Fibroblast of the conjunctiva (primary cell): ENCODE measurements around the gene RASA1.
A peak's percentile ranks its signal among the peaks of the same experiment; 100 is the strongest.

Experiments used
- DNase-seq: peaks from one replicate; pipeline ENCODE4 v3.0.0-alpha.2; 2010; ENCODE audit warnings: low read depth

RASA1 gene

DNA sequence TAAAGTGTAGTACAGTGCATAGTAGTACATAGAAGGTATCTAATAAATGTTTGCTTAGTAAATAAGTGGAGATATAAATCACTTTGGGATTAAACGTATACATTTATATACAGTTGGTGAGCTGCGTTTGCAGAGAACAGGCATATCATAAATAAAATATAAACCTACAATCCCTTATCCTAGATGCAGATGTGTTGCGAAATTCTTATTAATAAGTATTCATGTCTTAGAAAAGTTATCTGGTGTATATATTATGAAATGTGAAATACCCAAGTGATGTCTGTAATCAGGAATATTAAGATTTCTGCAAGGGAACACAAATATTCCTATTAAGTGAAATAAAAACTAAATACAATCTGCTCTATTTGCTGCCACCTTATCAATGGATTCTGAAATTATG lies 136.2 kb downstream of the RASA1 start:
- no peak for DNase-seq

DNA sequence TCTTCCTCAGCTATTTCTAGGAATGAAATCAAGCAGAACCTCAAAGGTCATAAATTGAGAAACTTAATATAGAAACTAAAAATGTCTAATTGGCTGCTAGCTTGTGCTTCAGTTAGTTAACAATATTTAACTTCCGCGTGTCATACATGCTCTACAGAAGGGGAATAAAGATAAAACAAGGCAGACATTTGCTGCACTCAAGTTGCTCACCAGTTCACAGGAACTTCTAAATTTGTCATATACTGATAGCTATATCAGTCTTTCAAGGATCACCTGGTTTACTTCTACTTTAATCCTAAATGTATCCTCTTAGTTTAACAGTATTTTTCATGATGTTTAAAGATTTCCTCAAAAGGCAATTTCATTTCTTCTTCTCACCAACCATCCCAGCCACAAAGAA lies 136.7 kb downstream of the RASA1 start:
- DNase-seq: no peak

DNA sequence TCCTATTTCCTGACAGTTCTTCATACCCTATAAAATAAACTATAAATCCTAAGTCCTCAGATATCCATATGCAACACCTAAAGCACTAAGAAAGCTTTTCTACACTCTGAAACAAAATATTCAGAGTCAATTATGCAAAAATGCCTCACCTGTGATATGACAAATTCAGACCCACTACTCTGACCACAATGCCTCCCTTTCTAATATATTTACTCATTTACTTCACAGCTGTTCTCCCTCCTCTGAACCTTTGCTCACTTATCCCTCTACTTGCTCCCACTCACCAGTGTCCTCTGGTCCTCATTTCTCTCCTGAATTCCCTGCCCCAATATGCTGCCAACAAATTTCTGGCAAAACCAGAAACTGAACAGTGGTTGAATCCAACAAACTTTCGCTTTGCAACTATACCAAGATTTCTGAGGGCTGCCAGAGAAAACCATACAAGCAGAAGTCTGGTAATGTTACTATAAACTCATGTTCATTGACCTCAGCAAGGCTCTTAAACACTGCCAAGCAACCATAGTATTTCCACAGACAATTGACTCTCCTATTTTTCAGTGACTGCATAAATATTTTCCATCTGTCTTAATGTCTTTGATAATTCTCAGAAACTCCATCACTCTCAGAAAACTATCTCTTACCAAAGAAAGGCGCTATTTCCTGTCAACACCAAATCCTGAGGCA lies 137.9 kb downstream of the RASA1 start:
- no peak for DNase-seq

DNA sequence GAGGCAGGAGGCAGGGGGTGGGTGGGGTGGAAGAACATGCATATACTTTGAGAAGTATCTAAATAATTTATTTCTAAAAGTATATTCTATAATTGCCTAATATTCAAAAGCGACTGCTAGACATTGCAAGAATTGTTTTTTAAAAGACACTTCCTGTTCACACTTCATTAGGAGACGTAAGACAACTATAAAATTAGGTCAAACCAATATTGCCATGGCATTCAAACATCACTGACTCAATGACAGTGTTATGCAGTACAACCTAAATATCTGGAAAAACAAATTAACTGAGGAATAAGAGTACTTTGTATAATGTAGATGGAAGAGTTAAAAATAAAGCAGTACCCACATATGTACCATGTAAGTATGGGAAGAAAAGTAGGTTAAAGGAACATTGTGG lies 140.5 kb downstream of the RASA1 start:
- DNase-seq: no peak

DNA sequence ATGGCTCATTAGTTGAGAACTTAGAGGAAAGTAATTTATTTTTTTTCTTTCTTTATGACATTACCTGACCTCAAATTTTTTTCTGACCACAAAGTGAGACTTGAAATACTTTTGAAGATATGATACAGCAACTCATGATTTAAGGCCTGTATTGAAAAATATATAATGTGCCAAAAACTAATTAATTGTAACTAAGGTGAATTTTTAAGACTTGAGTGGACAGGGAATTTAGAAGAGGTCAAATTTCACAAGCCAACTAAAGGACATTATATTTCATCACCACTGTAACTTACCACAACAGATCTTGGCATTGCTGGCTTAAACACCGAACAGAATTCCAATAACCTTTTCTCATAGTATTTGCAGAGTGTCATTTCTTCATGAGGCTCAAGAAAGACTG lies 143.2 kb downstream of the RASA1 start:
- DNase-seq: peak; percentile 35

DNA sequence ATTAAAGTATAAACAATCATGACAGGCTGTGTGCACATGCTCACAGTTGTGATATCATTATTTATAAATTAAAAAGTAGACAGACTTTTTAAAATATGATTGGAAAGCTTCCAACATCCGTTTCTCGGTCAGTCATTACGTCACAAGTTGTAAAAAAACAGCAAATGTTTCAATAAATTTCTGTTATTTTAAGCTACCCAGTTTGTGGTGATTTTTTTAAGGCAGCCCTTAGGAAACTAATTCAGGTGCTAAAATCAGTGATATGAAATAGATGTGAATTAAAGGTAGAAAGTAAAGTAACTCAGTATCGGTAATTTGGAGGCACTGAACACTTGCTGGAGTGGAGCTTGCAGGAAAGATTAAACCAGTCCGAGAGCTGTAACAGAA lies 143.9 kb downstream of the RASA1 start:
- DNase-seq: no peak

DNA sequence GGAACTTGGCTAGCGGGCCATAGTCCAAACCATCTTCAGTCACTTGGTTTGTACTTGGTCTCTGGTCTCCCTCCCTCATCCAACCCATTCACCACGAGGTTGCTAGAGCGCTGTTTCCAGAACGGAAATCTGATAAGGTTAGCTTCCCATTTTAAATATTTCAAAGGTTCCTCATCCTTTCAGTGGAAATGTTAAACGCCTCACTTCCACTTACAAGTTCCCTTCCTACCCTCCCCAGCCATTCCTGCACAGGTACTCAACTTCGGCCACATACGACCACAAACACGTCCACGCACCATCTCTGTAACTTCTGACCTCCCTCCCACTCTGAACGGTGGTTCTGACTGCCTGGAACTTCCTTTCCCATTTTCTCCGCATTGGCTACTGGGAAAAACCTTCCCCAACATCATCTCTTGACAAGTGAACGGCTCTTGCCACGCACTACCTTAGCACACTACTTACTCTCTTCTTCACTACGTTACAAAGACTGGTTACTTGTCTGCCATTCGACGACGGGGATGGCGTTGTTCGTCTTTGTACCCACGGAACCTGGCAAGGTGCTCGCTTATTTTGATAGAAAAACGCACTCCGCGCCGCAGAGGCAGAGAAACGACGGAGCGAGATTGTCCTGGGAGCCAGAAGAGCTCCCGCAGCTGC lies 144.4 kb downstream of the RASA1 start:
- DNase-seq: no peak

DNA sequence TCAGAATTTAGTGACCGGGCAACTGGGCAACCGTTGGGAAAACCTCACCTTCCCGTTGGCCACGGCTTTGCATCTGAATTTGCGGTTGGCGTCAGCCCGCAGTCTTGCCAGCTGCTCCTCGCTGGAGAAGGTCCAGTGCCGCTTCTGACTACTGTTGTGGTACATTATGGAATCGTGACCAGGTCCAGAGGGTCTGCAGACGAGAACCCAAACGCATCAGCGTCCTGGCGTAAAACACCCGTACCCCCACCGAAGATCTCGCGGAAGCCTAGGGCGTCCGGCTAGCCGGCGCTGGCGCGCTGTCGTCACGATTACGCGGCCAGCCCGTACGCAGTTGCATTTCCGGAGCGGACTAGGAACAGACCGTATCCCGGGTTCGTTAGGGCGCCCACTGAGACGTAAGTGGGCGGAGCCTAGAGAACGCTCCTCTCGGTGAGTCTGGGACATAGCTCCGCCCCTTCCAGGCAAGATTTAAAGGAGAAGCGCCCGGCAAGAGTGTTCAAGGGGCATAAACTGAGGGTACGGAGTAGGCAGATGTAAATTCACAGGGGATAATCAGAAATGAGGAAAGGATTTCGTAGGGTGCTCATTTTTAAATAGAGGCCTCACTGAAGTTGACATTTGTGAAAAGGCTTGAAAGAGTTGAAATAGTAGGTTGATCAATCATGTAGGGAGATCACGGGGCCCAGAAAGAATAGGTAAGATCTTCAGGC lies 145.1 kb downstream of the RASA1 start, which contains the start of gene CCNH:
Gene CCNH (minus strand): TSS at position 301 of the 713 bp plus-strand sequence. CDS start 136 bp downstream, at position 165.
- peak; percentile 97 for DNase-seq

DNA sequence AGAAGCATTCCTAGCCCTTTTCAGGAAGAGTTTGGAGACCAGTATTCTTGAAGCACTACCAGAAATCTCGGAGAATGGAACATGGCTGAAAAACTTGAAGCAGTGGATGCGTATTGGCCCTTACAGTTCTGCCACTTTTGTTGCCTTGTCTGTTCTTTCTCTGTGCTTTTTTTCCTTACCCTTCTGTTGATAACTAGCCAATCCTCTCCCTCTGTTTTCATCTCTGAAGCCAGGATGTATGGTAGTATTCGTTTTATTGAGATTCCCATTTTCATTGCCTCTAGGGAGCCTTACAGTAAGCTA lies 145.6 kb downstream of the RASA1 start:
- no peak for DNase-seq

DNA sequence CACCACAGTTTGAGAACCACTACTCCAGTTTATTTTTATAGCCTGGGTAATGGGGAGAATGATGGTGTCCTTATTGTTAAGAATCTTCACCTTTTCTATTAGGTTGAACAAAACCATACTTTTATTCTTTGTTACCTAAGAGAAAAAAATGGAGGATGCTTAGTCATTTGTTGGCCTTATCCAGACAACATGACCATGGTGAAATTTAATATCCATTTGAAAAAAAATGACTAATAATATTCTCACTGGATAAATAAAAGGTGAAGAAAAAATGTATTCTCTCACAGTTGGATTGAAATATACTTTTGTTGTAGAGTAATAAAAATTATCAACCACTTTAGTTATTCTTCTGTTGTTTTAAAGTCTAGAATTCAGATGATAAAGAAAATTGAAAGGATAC lies 150.8 kb downstream of the RASA1 start:
- DNase-seq: no peak

DNA sequence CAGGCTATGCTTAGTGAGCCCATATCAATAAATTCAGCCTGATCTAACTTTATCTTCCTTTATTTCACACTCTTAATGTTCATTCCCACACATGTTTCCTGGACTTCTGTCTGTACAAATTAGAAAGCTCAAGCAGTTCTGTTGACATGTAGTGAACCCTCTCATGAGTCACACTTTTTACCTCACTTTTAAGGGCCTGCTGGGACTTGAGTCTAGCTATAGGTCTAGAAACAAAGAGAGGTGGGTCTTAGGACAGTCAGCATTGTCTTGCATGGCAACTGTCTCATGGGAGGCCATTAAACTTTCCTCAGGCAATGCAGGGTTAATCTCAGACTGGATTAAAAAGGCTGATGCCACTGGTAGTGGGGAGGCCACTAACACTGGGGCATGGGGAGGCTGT lies 153.6 kb downstream of the RASA1 start:
- DNase-seq: no peak

DNA sequence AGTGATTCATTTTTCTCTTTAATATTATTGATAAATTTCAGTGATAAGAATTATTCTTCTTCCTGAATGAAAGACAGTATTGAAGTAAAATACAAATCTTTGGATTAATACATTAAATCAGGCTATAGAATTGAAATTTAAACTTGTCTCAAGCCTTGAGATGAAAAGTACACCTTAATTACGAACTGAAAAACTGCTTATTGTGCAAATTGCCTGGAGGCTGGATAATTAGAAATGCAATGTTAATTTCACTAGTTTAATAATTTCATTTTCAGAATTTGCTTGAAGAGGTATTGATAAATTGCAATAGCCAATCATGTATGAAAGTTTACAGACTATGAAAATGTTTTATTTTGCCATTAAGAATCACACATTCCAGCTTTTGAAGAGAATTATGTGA lies 156.1 kb downstream of the RASA1 start:
- DNase-seq: no peak

DNA sequence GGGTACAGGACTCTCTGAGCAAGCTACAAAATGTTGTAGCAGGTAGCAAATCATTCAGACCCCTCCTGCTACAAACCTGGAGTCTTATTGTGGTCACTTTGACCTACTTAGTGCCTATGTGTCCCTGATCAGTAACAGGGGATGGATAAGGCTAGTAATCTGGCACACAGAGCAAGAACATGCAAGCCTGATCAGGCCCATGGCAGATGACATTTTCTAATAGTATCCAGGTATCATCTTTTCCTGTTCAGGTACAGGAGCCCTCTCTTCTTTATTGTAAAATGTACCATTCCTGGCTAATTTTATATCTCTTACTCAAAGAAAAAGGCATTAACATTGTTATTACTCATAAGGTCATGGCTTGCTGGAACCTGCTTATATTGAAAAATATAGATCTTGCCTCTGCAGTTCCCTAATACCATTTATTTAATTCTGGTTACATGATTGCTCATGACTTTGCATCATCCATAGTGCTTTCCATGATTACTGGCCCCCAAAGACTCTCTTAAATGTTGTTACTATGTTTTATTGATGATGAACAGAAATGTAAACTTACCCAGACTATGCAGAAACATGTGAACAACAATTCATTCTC lies 163.3 kb downstream of the RASA1 start:
- no peak for DNase-seq

DNA sequence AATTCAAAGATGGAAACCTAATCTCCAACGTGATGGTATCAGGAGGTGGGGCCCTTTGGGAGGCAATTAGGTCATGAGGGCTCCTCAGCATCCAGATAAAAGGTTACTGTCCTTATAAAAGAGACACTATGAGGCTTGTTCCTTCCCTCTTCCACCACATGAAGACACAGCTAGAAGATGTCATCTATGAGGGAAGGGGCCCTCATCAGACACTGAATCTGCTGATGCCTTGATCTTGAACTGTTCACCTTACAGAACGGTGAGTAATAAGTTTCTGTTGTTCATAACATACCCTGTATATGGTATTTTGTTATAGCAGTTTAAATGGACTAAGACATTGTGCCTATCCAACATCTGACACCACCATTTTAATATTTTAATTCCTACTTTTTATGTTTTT lies 164.8 kb downstream of the RASA1 start:
- DNase-seq: no peak

DNA sequence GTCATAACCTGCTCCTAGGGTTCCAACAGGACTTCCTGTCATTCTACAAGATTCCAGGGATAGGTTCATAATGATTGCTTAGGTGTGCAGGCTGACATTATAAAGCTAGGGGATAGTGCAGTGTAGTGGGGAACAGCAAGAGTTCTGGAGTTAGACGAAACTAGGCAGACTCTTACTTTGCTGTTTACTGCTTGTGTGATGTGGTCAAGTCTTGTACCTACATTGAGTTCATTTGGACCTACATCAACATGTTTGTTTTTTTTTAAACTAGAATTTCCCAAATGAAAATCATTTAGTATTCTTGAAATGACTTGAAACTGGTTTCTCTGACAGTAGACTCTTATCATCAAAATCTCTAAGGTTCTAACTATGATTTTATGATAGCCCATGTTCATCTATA lies 166.3 kb downstream of the RASA1 start:
- no peak for DNase-seq

DNA sequence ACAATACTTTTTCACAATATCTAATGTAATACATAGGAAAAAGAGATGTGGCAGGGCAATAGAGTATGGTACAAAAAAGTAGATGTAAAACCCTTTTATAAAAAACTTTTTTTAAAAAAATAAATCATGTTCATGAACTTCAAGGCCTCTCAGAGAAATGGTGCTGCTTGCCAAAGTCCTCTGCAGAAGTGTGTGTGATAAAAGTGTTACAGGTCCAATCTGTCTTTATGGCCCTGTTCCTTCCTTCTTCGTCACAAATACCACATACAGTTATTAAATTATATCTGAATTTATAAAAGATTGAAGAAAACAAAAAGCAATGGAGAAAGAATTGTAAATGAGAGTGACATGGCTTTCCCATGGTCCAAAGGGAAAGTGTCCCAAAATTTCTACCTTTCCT lies 166.8 kb downstream of the RASA1 start:
- DNase-seq: no peak

DNA sequence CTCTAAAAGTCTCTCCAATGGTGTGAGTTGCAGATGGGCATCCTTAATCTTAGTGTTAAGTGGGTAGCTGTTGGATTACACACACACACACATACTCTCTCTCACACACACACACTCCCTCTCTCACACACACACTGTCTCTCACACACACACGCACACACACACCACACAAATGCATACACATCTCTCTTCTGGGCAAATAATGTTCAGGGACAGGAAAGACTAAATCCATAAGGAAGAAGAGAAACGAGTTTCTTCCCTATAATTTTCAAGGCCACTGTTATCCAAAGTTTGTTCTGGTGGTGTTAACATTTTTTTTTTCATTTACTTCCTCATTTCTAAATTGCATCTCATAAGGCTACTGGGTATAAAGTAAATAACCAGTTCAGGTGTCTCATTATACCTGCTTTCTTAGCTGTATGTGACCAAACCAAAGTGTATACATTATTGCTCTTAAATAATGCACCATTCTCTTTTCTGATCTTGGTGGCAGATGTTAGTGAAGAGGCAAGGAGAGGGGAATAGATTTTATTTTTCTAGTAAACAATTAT lies 167.5 kb downstream of the RASA1 start:
- no peak for DNase-seq

DNA sequence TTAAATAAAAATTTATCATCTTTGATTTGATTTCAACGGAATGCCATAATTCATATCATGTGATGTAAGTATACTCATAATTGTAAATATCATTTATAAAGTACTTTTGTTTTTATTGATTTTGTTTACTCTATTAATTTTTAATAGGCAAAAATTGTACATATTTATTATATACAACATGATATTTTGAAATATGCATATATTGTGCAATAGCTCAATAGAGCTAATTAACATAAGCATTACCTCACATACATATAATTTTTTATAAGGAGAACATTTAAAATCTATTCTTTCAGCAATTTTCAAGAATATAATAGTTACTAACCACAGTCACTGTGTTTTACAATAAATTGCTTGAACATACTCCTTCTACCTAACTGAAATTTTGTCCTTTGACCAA lies 170.0 kb downstream of the RASA1 start:
- DNase-seq: no peak

DNA sequence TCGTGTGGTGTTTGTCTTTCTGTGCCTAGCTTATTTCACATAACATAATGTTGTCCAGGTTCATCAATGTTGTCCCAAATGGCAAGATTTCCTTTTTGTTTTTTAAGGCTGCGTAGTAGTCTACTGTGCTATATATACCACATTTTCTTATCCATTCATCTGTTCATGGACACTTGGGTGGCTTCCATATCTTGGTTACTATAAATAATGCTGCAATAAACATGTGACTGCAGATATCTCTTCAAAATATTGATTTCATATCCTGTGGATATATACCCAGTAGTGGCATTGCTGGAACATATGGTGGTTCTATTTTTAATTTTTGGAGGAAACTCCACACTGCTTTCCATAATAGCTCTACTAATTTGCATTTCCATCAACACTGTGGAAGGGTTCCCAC lies 170.5 kb downstream of the RASA1 start:
- no peak for DNase-seq
